Measurements from ENCODE around the gene ESRRB.
A peak's percentile ranks its signal among the peaks of the same experiment; 100 is the strongest.

Gene ESRRB

GRCh38 chr14:76538648-76539008, 162.7 kb downstream of the ESRRB start:
- no peak overlapping the region for H3K4me3 ChIP-seq (ENCODE audit: low read depth, low read length)
- DNase-seq (ENCODE audit: low read depth, low spot score): no peak
- in situ Hi-C loops (cut with HindIII; ENCODE audit: low sequenced_read_pairs): no loop called here
- no peak for TF ChIP-seq CTCF (IDR thresholded peaks at IDR 0.05; ENCODE audit: low read depth, low read length)

- H3K4me3 ChIP-seq (ENCODE audit: low read depth, low read length): no peak overlapping the region
- no peak for DNase-seq (ENCODE audit: low read depth, low spot score)
- in situ Hi-C loops (cut with HindIII; ENCODE audit: low sequenced_read_pairs): no loop called here
- no peak for TF ChIP-seq CTCF (IDR thresholded peaks at IDR 0.05; ENCODE audit: low read depth, low read length)
Observed at GRCh38 chr14:76539130-76539529, 163.2 kb downstream of the ESRRB start.

- TF ChIP-seq CTCF (IDR thresholded peaks at IDR 0.05; ENCODE audit: low read depth, low read length): no peak
- H3K4me3 ChIP-seq (ENCODE audit: low read depth, low read length): no peak overlapping the region
- DNase-seq (ENCODE audit: low read depth, low spot score): no peak
- in situ Hi-C loops (cut with HindIII; ENCODE audit: low sequenced_read_pairs): no loop called here
Observed at GRCh38 chr14:76541594-76542219, 165.8 kb downstream of the ESRRB start.

- in situ Hi-C loops (cut with HindIII; ENCODE audit: low sequenced_read_pairs): no loop called here
- H3K4me3 ChIP-seq (ENCODE audit: low read depth, low read length): no peak overlapping the region
- DNase-seq (ENCODE audit: low read depth, low spot score): no peak
- peak; percentile 40 for TF ChIP-seq CTCF (IDR thresholded peaks at IDR 0.05; ENCODE audit: low read depth, low read length)
Observed at GRCh38 chr14:76546426-76547221, 170.7 kb downstream of the ESRRB start.

GRCh38 chr14:76547831-76548230, 171.9 kb downstream of the ESRRB start:
- TF ChIP-seq CTCF (IDR thresholded peaks at IDR 0.05; ENCODE audit: low read depth, low read length): no peak
- no peak for DNase-seq (ENCODE audit: low read depth, low spot score)
- no peak overlapping the region for H3K4me3 ChIP-seq (ENCODE audit: low read depth, low read length)
- in situ Hi-C loops (cut with HindIII; ENCODE audit: low sequenced_read_pairs): no loop called here

GRCh38 chr14:76550534-76550933, 174.6 kb downstream of the ESRRB start:
- no peak for DNase-seq (ENCODE audit: low read depth, low spot score)
- TF ChIP-seq CTCF (IDR thresholded peaks at IDR 0.05; ENCODE audit: low read depth, low read length): no peak
- in situ Hi-C loops (cut with HindIII; ENCODE audit: low sequenced_read_pairs): no loop called here
- no peak overlapping the region for H3K4me3 ChIP-seq (ENCODE audit: low read depth, low read length)

All from astrocyte of the spinal cord (primary cell).